ENCODE results near the gene TSC22D4. TPM values are rescaled to one million over a fixed set of nuclear protein-coding genes. Genes with fewer than 3 reads are reported as not detected.
"Not testable (repeated sequence)": the region's sequence is repeated elsewhere in the genome, so short reads cannot be mapped to it uniquely, and the experiment has no call there.

TSC22D4 gene
- total RNA-seq, 1 experiment from 2014 or later: 24.4 TPM

- H3K4me3 Mint-ChIP-seq (ENCODE audit: low read depth, unreplicated experiment): no peak overlapping the region
- H3K27me3 Mint-ChIP-seq (ENCODE audit: unreplicated experiment): no peaks in the 10 kb centered on the region
- H3K9me3 Mint-ChIP-seq (ENCODE audit: low read depth, unreplicated experiment): no peaks in the 10 kb centered on the region
- no peak for DNase-seq
- intact Hi-C loops (cut with micrococcal nuclease; ENCODE audit: unreplicated experiment): no loop called here
- no TSS peak for BruUV-seq (replicated peaks)
- CTCF ChIA-PET: no interaction called here
- no peaks in the 10 kb centered on the region for H3K36me3 Mint-ChIP-seq (ENCODE audit: insufficient read depth, unreplicated experiment)
- H3K27ac Mint-ChIP-seq (ENCODE audit: unreplicated experiment): no peak overlapping the region
- no peak for TF ChIP-seq CTCF (IDR thresholded peaks at IDR 0.05; ENCODE audit: unreplicated experiment)
- no peaks in the 10 kb centered on the region for H3K4me1 Mint-ChIP-seq (ENCODE audit: low read depth, unreplicated experiment)
Observed at GRCh38 chr7:100506356-100506923, 27.4 kb upstream of the TSC22D4 start.

- no peaks in the 10 kb centered on the region for H3K36me3 Mint-ChIP-seq (ENCODE audit: insufficient read depth, unreplicated experiment)
- no peak for TF ChIP-seq CTCF (IDR thresholded peaks at IDR 0.05; ENCODE audit: unreplicated experiment)
- H3K27me3 Mint-ChIP-seq (ENCODE audit: unreplicated experiment): no peaks in the 10 kb centered on the region
- H3K27ac Mint-ChIP-seq (ENCODE audit: unreplicated experiment): no peak overlapping the region
- H3K4me1 Mint-ChIP-seq (ENCODE audit: low read depth, unreplicated experiment): no peaks in the 10 kb centered on the region
- DNase-seq: no peak
- intact Hi-C loops (cut with micrococcal nuclease; ENCODE audit: unreplicated experiment): no loop called here
- H3K4me3 Mint-ChIP-seq (ENCODE audit: low read depth, unreplicated experiment): no peak overlapping the region
- no peaks in the 10 kb centered on the region for H3K9me3 Mint-ChIP-seq (ENCODE audit: low read depth, unreplicated experiment)
- no TSS peak for BruUV-seq (replicated peaks)
- CTCF ChIA-PET: no interaction called here
Observed at GRCh38 chr7:100504887-100505611, 26.0 kb upstream of the TSC22D4 start.

- H3K4me1 Mint-ChIP-seq (ENCODE audit: low read depth, unreplicated experiment); H3K27me3 Mint-ChIP-seq (ENCODE audit: unreplicated experiment); H3K27ac Mint-ChIP-seq (ENCODE audit: unreplicated experiment); H3K36me3 Mint-ChIP-seq (ENCODE audit: insufficient read depth, unreplicated experiment); H3K4me3 Mint-ChIP-seq (ENCODE audit: low read depth, unreplicated experiment); BruUV-seq (replicated peaks); H3K9me3 Mint-ChIP-seq (ENCODE audit: low read depth, unreplicated experiment); intact Hi-C loops (cut with micrococcal nuclease; ENCODE audit: unreplicated experiment); DNase-seq: not testable (repeated sequence)
- CTCF ChIA-PET: interaction anchor here (0.6 to 0.7 kb wide), 2 partner anchors 38 to 329 kb away, joined by 3 to 5 read pairs; no protein-coding TSS in a partner anchor
Observed at GRCh38 chr7:100504031-100504430, 25.0 kb upstream of the TSC22D4 start.

- BruUV-seq (replicated peaks); H3K4me3 Mint-ChIP-seq (ENCODE audit: low read depth, unreplicated experiment); H3K36me3 Mint-ChIP-seq (ENCODE audit: insufficient read depth, unreplicated experiment); H3K9me3 Mint-ChIP-seq (ENCODE audit: low read depth, unreplicated experiment); DNase-seq; H3K27ac Mint-ChIP-seq (ENCODE audit: unreplicated experiment); H3K27me3 Mint-ChIP-seq (ENCODE audit: unreplicated experiment); CTCF ChIA-PET; intact Hi-C loops (cut with micrococcal nuclease; ENCODE audit: unreplicated experiment); H3K4me1 Mint-ChIP-seq (ENCODE audit: low read depth, unreplicated experiment): not testable (repeated sequence)
Observed at GRCh38 chr7:100500743-100501142, 21.7 kb upstream of the TSC22D4 start.

- intact Hi-C loops (cut with micrococcal nuclease; ENCODE audit: unreplicated experiment): no loop called here
- DNase-seq: no peak
- H3K36me3 Mint-ChIP-seq (ENCODE audit: insufficient read depth, unreplicated experiment): no peaks in the 10 kb centered on the region
- no peaks in the 10 kb centered on the region for H3K4me1 Mint-ChIP-seq (ENCODE audit: low read depth, unreplicated experiment)
- H3K27ac Mint-ChIP-seq (ENCODE audit: unreplicated experiment): no peak overlapping the region
- H3K4me3 Mint-ChIP-seq (ENCODE audit: low read depth, unreplicated experiment): no peak overlapping the region
- CTCF ChIA-PET: interaction anchor here (0.6 kb wide), 1 partner anchor 63 kb away, joined by 4 read pairs; no protein-coding TSS in a partner anchor
- TF ChIP-seq CTCF (IDR thresholded peaks at IDR 0.05; ENCODE audit: unreplicated experiment): no peak
- H3K27me3 Mint-ChIP-seq (ENCODE audit: unreplicated experiment): peaks cover 30% of the 10 kb centered on the region
- H3K9me3 Mint-ChIP-seq (ENCODE audit: low read depth, unreplicated experiment): no peaks in the 10 kb centered on the region
- BruUV-seq (replicated peaks): no TSS peak
Observed at GRCh38 chr7:100496509-100496908, 17.5 kb upstream of the TSC22D4 start.

All from Calu3 (cell line).